HG03354 (cell line): Measurements from ENCODE around the gene ZBTB2.
A peak's percentile ranks its signal among the peaks of the same experiment; 100 is the strongest.
"Not testable (repeated sequence)": the region's sequence is repeated elsewhere in the genome, so short reads cannot be mapped to it uniquely, and the experiment has no call there.

Experiments used
- ATAC-seq: cut with Tn5 transposase; IDR thresholded peaks from one replicate; pipeline ENCODE4 v1.9.1; 2021; ENCODE audit warnings: mild to moderate bottlenecking; ENCODE audit not compliant: unreplicated experiment, poor library complexity, severe bottlenecking

Gene ZBTB2

GRCh38 chr6:151377095-151377494, 14.3 kb downstream of the ZBTB2 start:
- no peak for ATAC-seq

- ATAC-seq, result peak; percentile 58
Measured at GRCh38 chr6:151376440-151376839, 14.9 kb downstream of the ZBTB2 start.

- ATAC-seq, result no peak
Measured at GRCh38 chr6:151375833-151376232, 15.5 kb downstream of the ZBTB2 start.

- no peak for ATAC-seq
Measured at GRCh38 chr6:151374036-151374683, 17.2 kb downstream of the ZBTB2 start.

GRCh38 chr6:151372164-151372563, 19.2 kb downstream of the ZBTB2 start:
- ATAC-seq, result no peak

- ATAC-seq, result no peak
Measured at GRCh38 chr6:151370509-151371078, 20.8 kb downstream of the ZBTB2 start.

- no peak for ATAC-seq
Measured at GRCh38 chr6:151365233-151365632, 26.1 kb downstream of the ZBTB2 start.

- ATAC-seq, result no peak
Measured at GRCh38 chr6:151359486-151359885, 31.9 kb downstream of the ZBTB2 start.

- ATAC-seq, result no peak
Measured at GRCh38 chr6:151358475-151358874, 32.9 kb downstream of the ZBTB2 start.

- no peak for ATAC-seq
Measured at GRCh38 chr6:151357758-151358436, 33.5 kb downstream of the ZBTB2 start.

- not testable (repeated sequence) for ATAC-seq
Measured at GRCh38 chr6:151356983-151357382, 34.4 kb downstream of the ZBTB2 start.

GRCh38 chr6:151353795-151354194, 37.6 kb downstream of the ZBTB2 start:
- no peak for ATAC-seq

GRCh38 chr6:151352410-151353396, 38.7 kb downstream of the ZBTB2 start:
- ATAC-seq, result no peak

- no peak for ATAC-seq
Measured at GRCh38 chr6:151351731-151352130, 39.6 kb downstream of the ZBTB2 start.

GRCh38 chr6:151351146-151351700, 40.1 kb downstream of the ZBTB2 start:
- no peak for ATAC-seq

- ATAC-seq, result no peak
Measured at GRCh38 chr6:151350442-151351145, 40.8 kb downstream of the ZBTB2 start.

- no peak for ATAC-seq
Measured at GRCh38 chr6:151349651-151350270, 41.6 kb downstream of the ZBTB2 start.

GRCh38 chr6:151342750-151343149, 48.6 kb downstream of the ZBTB2 start:
- ATAC-seq, result not testable (repeated sequence)
